ENCODE measurements around the gene PELO.

PELO gene

DNA sequence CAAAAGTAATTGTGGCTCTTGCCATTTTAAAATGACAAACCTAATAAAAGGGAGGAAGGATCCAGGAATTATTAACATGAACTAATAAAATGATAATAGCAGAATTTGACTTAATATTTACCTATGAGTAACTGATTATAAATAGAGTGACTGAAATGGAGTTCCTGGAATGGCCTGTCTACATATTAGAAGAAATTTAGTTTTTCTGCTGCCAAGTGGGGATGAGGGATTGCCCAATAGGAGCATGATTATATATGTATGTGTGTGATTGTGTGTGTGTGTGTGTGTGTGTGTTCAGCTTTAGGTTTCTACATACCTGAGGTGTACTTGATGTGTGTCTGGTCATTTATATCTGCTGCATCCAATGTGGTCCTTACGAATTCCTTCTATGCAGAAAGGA lies 36.6 kb upstream of the PELO start:
- H3K36me3 ChIP-seq (ENCODE audit: control insufficient read depth in 2 of 2, insufficient read depth in 2 of 2, low read length in 2 of 2): no peaks in the 10 kb centered on the region
- H3K27ac ChIP-seq (ENCODE audit: low read depth in 2 of 2, low read length in 2 of 2): no peak overlapping the region

DNA sequence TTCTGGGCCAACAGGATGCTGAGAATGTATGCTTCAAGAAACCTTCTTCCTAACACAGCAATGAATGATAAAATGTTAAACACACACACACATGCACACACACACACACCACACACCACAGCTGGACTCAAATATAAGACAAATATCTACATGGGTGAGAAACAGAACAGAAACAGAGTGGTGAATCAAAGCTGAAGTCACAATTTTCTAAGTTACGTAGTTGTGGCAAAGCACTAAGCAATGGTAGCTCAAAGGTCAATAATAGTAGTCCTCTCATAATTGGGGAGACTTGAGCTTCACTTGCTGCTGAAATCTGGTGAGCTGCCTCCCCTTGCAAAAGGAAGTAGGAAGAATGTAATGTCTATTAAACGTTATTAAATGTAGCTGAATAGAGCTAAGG lies 33.7 kb upstream of the PELO start:
- no peaks in the 10 kb centered on the region for H3K4me1 ChIP-seq (ENCODE audit: control insufficient read depth in 2 of 2, insufficient read depth in 2 of 2, low read length in 2 of 2)
- H3K4me3 ChIP-seq (ENCODE audit: low read length in 2 of 2): no peak overlapping the region
- no peak overlapping the region for H3K9ac ChIP-seq (ENCODE audit: low read depth in 1 of 2, low read length in 2 of 2)
- no peak overlapping the region for H3K27ac ChIP-seq (ENCODE audit: low read depth in 2 of 2, low read length in 2 of 2)
- no peaks in the 10 kb centered on the region for H3K9me3 ChIP-seq (ENCODE audit: control insufficient read depth in 2 of 2, low read length in 2 of 2)
- H3K36me3 ChIP-seq (ENCODE audit: control insufficient read depth in 2 of 2, insufficient read depth in 2 of 2, low read length in 2 of 2): no peaks in the 10 kb centered on the region
- no peaks in the 10 kb centered on the region for H3K27me3 ChIP-seq (ENCODE audit: control insufficient read depth in 2 of 2, insufficient read depth in 2 of 2, low read length in 2 of 2)

More for the DNA sequence above, 36.6 kb upstream of the PELO start:
- H3K9me3 ChIP-seq (ENCODE audit: control insufficient read depth in 2 of 2, low read length in 2 of 2): no peaks in the 10 kb centered on the region
- no peaks in the 10 kb centered on the region for H3K27me3 ChIP-seq (ENCODE audit: control insufficient read depth in 2 of 2, insufficient read depth in 2 of 2, low read length in 2 of 2)
- H3K4me1 ChIP-seq (ENCODE audit: control insufficient read depth in 2 of 2, insufficient read depth in 2 of 2, low read length in 2 of 2): no peaks in the 10 kb centered on the region
- H3K4me3 ChIP-seq (ENCODE audit: low read length in 2 of 2): no peak overlapping the region
- no peak overlapping the region for H3K9ac ChIP-seq (ENCODE audit: low read depth in 1 of 2, low read length in 2 of 2)

DNA sequence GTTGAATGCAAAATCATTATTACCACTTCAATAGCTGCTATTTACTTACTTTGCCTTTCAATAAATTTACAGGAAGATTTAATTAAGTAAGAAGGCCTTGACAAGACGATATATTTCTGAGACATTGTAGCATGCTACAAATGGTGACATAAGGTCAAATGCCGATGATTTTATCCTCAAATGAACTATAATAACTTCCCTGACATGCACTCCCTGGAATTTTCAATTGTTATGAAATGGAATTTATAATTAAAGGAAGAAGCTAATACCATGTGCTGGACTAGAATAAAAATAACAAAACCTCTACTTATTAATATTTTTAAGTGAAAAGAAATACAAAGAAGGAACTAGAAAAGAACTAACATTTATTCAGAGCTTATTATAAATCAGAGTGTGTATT lies 30.2 kb upstream of the PELO start:
- no peak overlapping the region for H3K27ac ChIP-seq (ENCODE audit: low read depth in 2 of 2, low read length in 2 of 2)

DNA sequence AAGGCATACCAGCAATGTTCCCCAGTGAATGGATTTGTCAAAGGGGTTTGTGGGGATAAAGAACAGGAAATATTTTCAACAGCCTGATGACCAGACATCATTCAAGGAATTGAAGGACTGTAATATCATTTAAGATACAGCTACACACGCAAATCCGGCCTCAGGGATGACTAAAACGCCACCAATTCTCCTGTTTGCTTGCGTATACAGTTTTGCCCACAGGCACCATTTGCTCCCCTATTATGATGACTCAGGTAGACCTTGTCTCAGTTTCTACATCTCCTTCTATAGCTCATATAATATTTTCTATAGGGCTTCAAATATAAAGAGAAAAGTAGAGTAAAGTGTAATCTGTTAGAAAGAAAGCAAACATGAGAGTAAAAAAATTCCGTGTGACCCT lies 29.7 kb upstream of the PELO start:
- Histone ChIP-seq H3K9me3 (ENCODE audit: control insufficient read depth in 2 of 2, low read length in 2 of 2) (no peaks in the 10 kb centered on the region), H3K27me3 (ENCODE audit: control insufficient read depth in 2 of 2, insufficient read depth in 2 of 2, low read length in 2 of 2) (no peaks in the 10 kb centered on the region), H3K9ac (ENCODE audit: low read depth in 1 of 2, low read length in 2 of 2) (no peak overlapping the region), H3K27ac (ENCODE audit: low read depth in 2 of 2, low read length in 2 of 2) (no peak overlapping the region), H3K4me1 (ENCODE audit: control insufficient read depth in 2 of 2, insufficient read depth in 2 of 2, low read length in 2 of 2) (no peaks in the 10 kb centered on the region), H3K4me3 (ENCODE audit: low read length in 2 of 2) (no peak overlapping the region), H3K36me3 (ENCODE audit: control insufficient read depth in 2 of 2, insufficient read depth in 2 of 2, low read length in 2 of 2) (no peaks in the 10 kb centered on the region)

More for the DNA sequence above, 30.2 kb upstream of the PELO start:
- H3K9me3 ChIP-seq (ENCODE audit: control insufficient read depth in 2 of 2, low read length in 2 of 2): no peaks in the 10 kb centered on the region
- no peaks in the 10 kb centered on the region for H3K27me3 ChIP-seq (ENCODE audit: control insufficient read depth in 2 of 2, insufficient read depth in 2 of 2, low read length in 2 of 2)
- no peak overlapping the region for H3K9ac ChIP-seq (ENCODE audit: low read depth in 1 of 2, low read length in 2 of 2)
- H3K4me3 ChIP-seq (ENCODE audit: low read length in 2 of 2): no peak overlapping the region
- no peaks in the 10 kb centered on the region for H3K36me3 ChIP-seq (ENCODE audit: control insufficient read depth in 2 of 2, insufficient read depth in 2 of 2, low read length in 2 of 2)
- no peaks in the 10 kb centered on the region for H3K4me1 ChIP-seq (ENCODE audit: control insufficient read depth in 2 of 2, insufficient read depth in 2 of 2, low read length in 2 of 2)

DNA sequence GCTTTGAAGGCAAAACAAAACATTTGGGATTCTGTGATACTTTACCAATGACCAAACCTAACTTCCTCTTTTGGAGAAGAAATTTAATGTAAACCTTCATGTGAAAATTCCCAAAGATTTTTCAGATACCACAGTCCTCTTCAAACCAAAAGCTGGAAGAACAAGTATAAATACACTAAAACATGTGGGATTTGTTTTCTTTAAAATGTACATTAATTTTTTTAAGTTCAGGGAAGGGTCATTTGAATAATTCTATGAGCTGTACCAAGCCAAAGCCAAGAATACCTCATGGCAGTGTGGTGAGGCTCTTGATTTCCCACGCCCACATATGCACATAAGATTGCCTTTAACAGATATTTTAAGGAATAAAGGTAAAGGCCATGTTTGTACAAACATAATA lies 28.4 kb upstream of the PELO start:
- Histone ChIP-seq H3K4me3 (ENCODE audit: low read length in 2 of 2) (no peak overlapping the region), H3K27me3 (ENCODE audit: control insufficient read depth in 2 of 2, insufficient read depth in 2 of 2, low read length in 2 of 2) (no peaks in the 10 kb centered on the region), H3K9me3 (ENCODE audit: control insufficient read depth in 2 of 2, low read length in 2 of 2) (no peaks in the 10 kb centered on the region), H3K27ac (ENCODE audit: low read depth in 2 of 2, low read length in 2 of 2) (no peak overlapping the region), H3K36me3 (ENCODE audit: control insufficient read depth in 2 of 2, insufficient read depth in 2 of 2, low read length in 2 of 2) (no peaks in the 10 kb centered on the region), H3K4me1 (ENCODE audit: control insufficient read depth in 2 of 2, insufficient read depth in 2 of 2, low read length in 2 of 2) (no peaks in the 10 kb centered on the region), H3K9ac (ENCODE audit: low read depth in 1 of 2, low read length in 2 of 2) (no peak overlapping the region)

DNA sequence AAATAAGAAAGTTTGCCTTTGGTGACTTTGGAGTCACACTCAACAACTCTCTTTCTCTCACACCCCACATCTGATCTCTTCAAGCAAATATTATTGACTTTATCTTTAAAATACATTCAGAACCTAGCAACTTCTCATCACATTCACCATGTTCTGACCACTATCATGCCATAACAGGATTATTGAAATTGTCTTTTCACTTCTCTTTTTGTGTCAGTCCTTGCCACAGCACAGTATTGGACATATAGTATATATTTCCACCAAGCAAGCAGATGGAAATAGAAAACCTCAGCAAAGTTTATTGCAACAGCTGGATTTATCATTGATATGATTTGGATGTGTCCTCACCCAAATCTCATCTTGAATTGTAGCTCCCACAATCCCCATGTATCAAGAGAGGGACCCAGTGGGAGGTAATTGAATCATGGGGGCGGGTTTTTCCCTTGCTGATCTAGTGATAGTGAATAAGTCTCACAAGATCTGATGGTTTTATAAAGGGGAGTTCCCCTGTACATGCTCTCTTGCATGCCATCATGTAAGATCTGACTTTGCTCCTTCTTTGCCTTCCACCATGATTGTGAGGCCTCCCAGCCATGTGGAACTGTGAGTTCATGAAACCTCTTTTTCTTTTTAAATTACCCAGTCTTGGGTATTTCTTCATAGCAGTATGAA lies 26.9 kb upstream of the PELO start:
- Histone ChIP-seq H3K4me3 (ENCODE audit: low read length in 2 of 2) (no peak overlapping the region), H3K27me3 (ENCODE audit: control insufficient read depth in 2 of 2, insufficient read depth in 2 of 2, low read length in 2 of 2) (no peaks in the 10 kb centered on the region), H3K27ac (ENCODE audit: low read depth in 2 of 2, low read length in 2 of 2) (no peak overlapping the region), H3K36me3 (ENCODE audit: control insufficient read depth in 2 of 2, insufficient read depth in 2 of 2, low read length in 2 of 2) (no peaks in the 10 kb centered on the region), H3K9me3 (ENCODE audit: control insufficient read depth in 2 of 2, low read length in 2 of 2) (no peaks in the 10 kb centered on the region), H3K9ac (ENCODE audit: low read depth in 1 of 2, low read length in 2 of 2) (no peak overlapping the region), H3K4me1 (ENCODE audit: control insufficient read depth in 2 of 2, insufficient read depth in 2 of 2, low read length in 2 of 2) (no peaks in the 10 kb centered on the region)

DNA sequence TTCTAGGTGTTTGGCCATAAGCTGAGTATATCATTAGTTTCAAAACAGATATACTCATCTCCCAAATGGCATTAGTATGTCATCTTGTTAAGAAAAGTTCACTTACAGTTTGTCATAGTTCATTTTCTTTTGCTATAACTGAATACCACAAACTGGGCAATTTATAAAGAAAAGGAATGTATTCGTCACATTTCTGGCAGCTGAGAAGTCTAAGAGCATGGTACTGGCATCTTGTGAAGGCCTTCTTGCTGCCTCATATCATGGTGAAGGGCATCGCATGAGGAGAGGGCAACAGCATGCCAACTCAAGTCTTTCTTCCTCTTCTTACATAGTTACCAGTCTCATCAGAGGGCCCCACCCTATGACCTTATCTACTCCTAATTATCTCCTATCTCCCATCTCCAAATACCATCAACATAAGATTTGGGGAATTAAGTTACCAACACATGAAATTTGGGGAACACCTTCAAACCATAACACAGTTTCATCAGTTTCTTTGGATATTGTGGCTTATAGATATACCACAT lies 20.4 kb upstream of the PELO start:
- Histone ChIP-seq H3K36me3 (ENCODE audit: control insufficient read depth in 2 of 2, insufficient read depth in 2 of 2, low read length in 2 of 2) (no peaks in the 10 kb centered on the region), H3K27me3 (ENCODE audit: control insufficient read depth in 2 of 2, insufficient read depth in 2 of 2, low read length in 2 of 2) (no peaks in the 10 kb centered on the region), H3K9me3 (ENCODE audit: control insufficient read depth in 2 of 2, low read length in 2 of 2) (no peaks in the 10 kb centered on the region), H3K27ac (ENCODE audit: low read depth in 2 of 2, low read length in 2 of 2) (no peak overlapping the region), H3K9ac (ENCODE audit: low read depth in 1 of 2, low read length in 2 of 2) (no peak overlapping the region), H3K4me3 (ENCODE audit: low read length in 2 of 2) (no peak overlapping the region), H3K4me1 (ENCODE audit: control insufficient read depth in 2 of 2, insufficient read depth in 2 of 2, low read length in 2 of 2) (no peaks in the 10 kb centered on the region)

DNA sequence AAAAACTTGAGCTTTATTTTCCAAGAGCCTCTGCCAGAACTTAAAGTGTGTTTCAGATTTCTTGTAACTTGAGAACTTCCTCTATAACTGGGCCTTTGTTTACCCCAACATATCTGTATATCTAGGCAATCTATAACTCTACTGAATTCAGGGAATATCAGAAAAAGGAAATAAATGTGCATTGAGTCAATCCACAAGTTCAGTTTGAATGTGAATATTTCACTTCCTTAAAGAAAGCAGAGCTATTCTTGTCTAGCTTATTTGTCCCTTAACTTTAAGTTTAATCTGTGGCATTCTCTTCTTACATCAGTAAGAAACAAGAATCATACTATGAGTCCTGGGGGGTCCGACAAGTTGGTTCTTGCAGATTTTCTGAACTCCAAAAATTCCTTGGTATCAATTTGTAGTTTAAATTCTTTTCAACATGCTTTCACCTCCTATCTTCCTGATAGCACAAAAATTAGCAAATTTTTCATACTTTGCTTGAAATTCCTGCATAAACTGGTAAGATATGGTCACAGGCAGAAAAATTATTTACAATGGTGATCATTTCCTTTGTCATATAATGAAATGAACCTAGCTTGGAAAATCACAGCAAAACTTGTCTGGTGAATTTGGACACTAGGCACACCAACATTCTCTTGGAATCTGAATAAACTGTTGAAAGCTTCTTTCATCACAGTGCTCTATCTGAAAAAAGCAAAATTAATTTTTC lies 19.8 kb upstream of the PELO start:
- Histone ChIP-seq H3K4me1 (ENCODE audit: control insufficient read depth in 2 of 2, insufficient read depth in 2 of 2, low read length in 2 of 2) (no peaks in the 10 kb centered on the region), H3K27ac (ENCODE audit: low read depth in 2 of 2, low read length in 2 of 2) (no peak overlapping the region), H3K9me3 (ENCODE audit: control insufficient read depth in 2 of 2, low read length in 2 of 2) (no peaks in the 10 kb centered on the region), H3K27me3 (ENCODE audit: control insufficient read depth in 2 of 2, insufficient read depth in 2 of 2, low read length in 2 of 2) (no peaks in the 10 kb centered on the region), H3K4me3 (ENCODE audit: low read length in 2 of 2) (no peak overlapping the region), H3K36me3 (ENCODE audit: control insufficient read depth in 2 of 2, insufficient read depth in 2 of 2, low read length in 2 of 2) (no peaks in the 10 kb centered on the region), H3K9ac (ENCODE audit: low read depth in 1 of 2, low read length in 2 of 2) (no peak overlapping the region)

DNA sequence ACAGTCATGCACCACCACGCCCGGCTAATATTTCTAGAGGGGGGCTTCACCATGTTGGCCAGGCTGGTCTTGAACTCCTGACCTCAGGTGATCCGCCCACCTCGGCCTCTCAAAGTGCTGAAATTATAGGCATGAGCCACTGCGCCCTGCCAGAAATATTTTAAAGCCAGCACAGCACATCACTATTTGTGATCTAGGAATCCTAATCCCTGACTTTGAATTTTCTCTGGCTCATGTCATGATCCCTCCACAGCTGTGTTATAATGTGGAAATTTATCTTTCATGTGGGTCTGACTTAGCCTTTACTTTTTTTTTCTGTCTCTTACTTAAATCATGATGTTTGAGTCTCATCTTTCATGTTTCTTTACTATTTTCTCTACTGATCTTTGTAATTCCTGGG lies 18.7 kb upstream of the PELO start:
- no peak overlapping the region for H3K27ac ChIP-seq (ENCODE audit: low read depth in 2 of 2, low read length in 2 of 2)
- H3K27me3 ChIP-seq (ENCODE audit: control insufficient read depth in 2 of 2, insufficient read depth in 2 of 2, low read length in 2 of 2): no peaks in the 10 kb centered on the region
- no peaks in the 10 kb centered on the region for H3K36me3 ChIP-seq (ENCODE audit: control insufficient read depth in 2 of 2, insufficient read depth in 2 of 2, low read length in 2 of 2)

DNA sequence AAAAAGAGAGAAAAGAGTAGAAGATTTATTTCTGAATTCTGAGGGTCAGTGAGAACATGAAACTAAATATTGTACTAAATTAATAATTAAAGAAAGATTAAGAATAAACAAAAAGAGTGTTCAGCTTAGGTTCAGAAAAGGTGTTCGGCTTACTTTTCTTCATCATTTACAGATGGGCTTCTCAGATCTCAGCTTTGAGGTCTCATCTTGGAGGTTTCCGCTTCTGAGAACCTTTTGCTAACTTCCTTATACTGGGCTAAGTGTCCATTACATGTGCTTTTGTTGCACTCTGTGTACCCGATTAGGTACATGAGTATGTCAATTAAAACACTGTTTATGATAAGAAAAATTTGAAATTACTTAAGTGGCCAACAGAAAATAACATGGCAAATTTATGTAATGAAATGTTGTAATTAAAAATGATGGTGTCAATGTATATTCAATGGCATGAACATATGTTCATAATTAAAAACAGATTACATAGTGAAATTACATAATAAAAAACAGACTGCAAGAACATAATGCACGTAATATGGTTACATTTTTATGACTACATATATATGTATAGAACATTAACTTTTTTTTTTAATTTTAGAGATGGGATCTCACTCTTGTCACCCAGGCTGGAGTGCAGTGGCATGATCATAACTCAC lies 17.3 kb upstream of the PELO start:
- H3K9me3 ChIP-seq (ENCODE audit: control insufficient read depth in 2 of 2, low read length in 2 of 2): no peaks in the 10 kb centered on the region
- H3K4me1 ChIP-seq (ENCODE audit: control insufficient read depth in 2 of 2, insufficient read depth in 2 of 2, low read length in 2 of 2): no peaks in the 10 kb centered on the region
- H3K27ac ChIP-seq (ENCODE audit: low read depth in 2 of 2, low read length in 2 of 2): no peak overlapping the region
- no peaks in the 10 kb centered on the region for H3K36me3 ChIP-seq (ENCODE audit: control insufficient read depth in 2 of 2, insufficient read depth in 2 of 2, low read length in 2 of 2)
- no peaks in the 10 kb centered on the region for H3K27me3 ChIP-seq (ENCODE audit: control insufficient read depth in 2 of 2, insufficient read depth in 2 of 2, low read length in 2 of 2)
- no peak overlapping the region for H3K4me3 ChIP-seq (ENCODE audit: low read length in 2 of 2)
- H3K9ac ChIP-seq (ENCODE audit: low read depth in 1 of 2, low read length in 2 of 2): no peak overlapping the region

More for the DNA sequence above, 18.7 kb upstream of the PELO start:
- Histone ChIP-seq H3K9me3 (ENCODE audit: control insufficient read depth in 2 of 2, low read length in 2 of 2) (no peaks in the 10 kb centered on the region), H3K4me3 (ENCODE audit: low read length in 2 of 2) (no peak overlapping the region), H3K4me1 (ENCODE audit: control insufficient read depth in 2 of 2, insufficient read depth in 2 of 2, low read length in 2 of 2) (no peaks in the 10 kb centered on the region), H3K9ac (ENCODE audit: low read depth in 1 of 2, low read length in 2 of 2) (no peak overlapping the region)

Data from mucosa of rectum (tissue), 2 donors.